DOHH2 (cell line): ENCODE data around the gene ABCC8.

Experiments
- CTCF ChIP-seq: fragments of 200-600 bp; sonication (generic); IDR thresholded peaks from one replicate; pipeline ENCODE4 v1.5.1; 2014; ENCODE audit warnings: antibody characterized with exemption, mild to moderate bottlenecking, low read depth, low read length; ENCODE audit not compliant: poor library complexity, severe bottlenecking
- EZH2phosphoT487 ChIP-seq: fragments of 200-600 bp; sonication (generic); IDR thresholded peaks from 2 replicates; pipeline ENCODE4 v1.6.1; 2017; ENCODE audit warnings: borderline replicate concordance, mild to moderate bottlenecking, antibody characterized with exemption, low read length, moderate library complexity, mixed read lengths

- TF ChIP-seq CTCF = no peak
- no peak for TF ChIP-seq EZH2phosphoT487
Observed at GRCh38 chr11:17366495-17366894, 110.2 kb downstream of the ABCC8 start.
